ENCODE measurements around the gene NAGPA.

GRCh38 chr16:5065813-5066212, 32.1 kb upstream of the NAGPA start, which contains the start of gene C16orf89:
- TF ChIP-seq, protein P1, sequence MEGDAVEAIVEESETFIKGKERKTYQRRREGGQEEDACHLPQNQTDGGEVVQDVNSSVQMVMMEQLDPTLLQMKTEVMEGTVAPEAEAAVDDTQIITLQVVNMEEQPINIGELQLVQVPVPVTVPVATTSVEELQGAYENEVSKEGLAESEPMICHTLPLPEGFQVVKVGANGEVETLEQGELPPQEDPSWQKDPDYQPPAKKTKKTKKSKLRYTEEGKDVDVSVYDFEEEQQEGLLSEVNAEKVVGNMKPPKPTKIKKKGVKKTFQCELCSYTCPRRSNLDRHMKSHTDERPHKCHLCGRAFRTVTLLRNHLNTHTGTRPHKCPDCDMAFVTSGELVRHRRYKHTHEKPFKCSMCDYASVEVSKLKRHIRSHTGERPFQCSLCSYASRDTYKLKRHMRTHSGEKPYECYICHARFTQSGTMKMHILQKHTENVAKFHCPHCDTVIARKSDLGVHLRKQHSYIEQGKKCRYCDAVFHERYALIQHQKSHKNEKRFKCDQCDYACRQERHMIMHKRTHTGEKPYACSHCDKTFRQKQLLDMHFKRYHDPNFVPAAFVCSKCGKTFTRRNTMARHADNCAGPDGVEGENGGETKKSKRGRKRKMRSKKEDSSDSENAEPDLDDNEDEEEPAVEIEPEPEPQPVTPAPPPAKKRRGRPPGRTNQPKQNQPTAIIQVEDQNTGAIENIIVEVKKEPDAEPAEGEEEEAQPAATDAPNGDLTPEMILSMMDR (IDR thresholded peaks at IDR 0.05; ENCODE audit: control extremely low read depth in 1 of 3, insufficient read depth in 1 of 3, low read depth in 1 of 3, low read length in 3 of 3): no peak
- TF ChIP-seq, protein P2, sequence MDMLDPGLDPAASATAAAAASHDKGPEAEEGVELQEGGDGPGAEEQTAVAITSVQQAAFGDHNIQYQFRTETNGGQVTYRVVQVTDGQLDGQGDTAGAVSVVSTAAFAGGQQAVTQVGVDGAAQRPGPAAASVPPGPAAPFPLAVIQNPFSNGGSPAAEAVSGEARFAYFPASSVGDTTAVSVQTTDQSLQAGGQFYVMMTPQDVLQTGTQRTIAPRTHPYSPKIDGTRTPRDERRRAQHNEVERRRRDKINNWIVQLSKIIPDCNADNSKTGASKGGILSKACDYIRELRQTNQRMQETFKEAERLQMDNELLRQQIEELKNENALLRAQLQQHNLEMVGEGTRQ (IDR thresholded peaks at IDR 0.05; ENCODE audit: low read length): no peak
- no peak for TF ChIP-seq FOSL1 (IDR thresholded peaks at IDR 0.05; ENCODE audit: insufficient read depth, low read depth, low read length)
- TF ChIP-seq POLR2A (IDR thresholded peaks at IDR 0.05; ENCODE audit: control extremely low read depth in 1 of 2, low read depth in 2 of 2, low read length in 2 of 2): no peak
- TF ChIP-seq GABPA (IDR thresholded peaks at IDR 0.05; ENCODE audit: borderline replicate concordance, insufficient read depth, low read length): no peak

Measured in H1 (cell line).